HG03432 (cell line): ENCODE measurements around the gene CDC25C.
"Not testable (repeated sequence)": the region's sequence is repeated elsewhere in the genome, so short reads cannot be mapped to it uniquely, and the experiment has no call there.

Experiments used
- ATAC-seq: cut with Tn5 transposase; IDR thresholded peaks from one replicate; pipeline ENCODE4 v1.9.1; 2021; ENCODE audit warnings: mild to moderate bottlenecking, moderate library complexity; ENCODE audit not compliant: unreplicated experiment

Gene CDC25C

GRCh38 chr5:138280915-138281314, 50.7 kb downstream of the CDC25C start:
- no peak for ATAC-seq

DNA sequence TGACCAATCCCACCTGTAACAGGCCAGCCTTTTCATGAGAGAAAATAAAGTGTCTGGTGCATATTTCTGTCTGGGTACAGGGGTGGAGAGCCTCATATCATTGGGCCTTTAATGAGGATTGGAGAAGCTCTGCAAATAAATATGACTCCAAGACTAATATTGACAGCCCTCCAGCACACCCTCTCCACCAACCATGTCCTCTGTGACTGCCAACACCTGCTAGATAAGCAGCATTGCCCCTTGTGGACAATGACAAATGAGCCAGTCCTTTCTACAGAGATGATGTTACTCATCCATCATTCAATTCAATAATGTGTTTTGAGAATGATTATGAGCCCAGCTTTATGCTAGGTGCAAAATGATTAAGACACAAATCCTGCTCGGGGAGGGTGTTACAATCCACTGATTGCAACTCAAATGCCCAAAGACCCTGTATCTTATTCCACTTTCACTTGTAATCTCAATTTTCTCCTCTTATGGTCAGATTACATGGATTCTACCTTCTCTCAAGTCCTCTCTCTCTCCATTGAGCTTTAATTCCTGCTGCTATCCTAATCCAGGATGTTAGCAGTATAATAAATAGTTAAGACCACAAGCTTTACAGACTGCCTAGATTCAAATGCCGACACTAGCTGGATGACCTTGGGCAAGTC, 55.1 kb downstream of the CDC25C start:
- ATAC-seq = no peak

- no peak for ATAC-seq
Measured at GRCh38 chr5:138275895-138276294, 55.7 kb downstream of the CDC25C start.

- no peak for ATAC-seq
Measured at GRCh38 chr5:138275379-138275782, 56.2 kb downstream of the CDC25C start.

DNA sequence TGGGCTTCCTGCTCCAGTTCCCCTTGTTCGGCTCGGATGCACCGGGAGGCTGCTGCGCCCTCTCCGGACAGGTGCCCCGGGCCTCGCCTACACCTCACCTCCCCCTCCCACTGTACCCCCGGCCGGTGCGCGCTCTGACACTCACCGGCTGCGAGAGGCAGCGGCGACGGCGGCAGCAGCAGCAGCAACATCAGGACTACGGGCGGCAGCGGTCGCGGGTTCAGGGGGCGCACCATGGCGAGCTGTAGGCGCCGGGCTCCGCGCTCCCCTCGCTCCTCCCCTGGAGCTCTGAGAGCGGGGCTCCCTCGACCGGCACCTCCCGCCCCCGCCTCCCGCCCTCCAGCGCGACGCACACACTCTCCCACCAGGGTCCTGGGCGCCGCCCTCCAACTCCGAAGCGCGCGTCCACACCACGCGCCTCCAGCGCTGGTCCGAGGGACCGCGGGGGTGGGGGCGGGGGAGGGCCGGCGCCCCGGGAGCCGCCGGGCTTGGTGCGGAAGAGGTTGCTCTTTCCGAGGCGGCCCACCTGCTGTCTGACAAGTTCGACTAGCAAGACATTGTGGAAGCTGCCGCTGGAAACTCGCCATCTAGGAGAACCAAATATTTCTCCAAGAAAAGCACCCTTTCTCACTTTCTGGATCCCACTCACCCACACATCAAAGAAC, 57.3 kb downstream of the CDC25C start, which contains the start of gene GFRA3:
GFRA3 (minus strand) TSS at position 433 of the 665 bp plus-strand sequence; CDS start at position 236, 197 bp downstream.
- no peak for ATAC-seq

- no peak for ATAC-seq
Measured at GRCh38 chr5:138273834-138274188, 57.8 kb downstream of the CDC25C start.

GRCh38 chr5:138272681-138273080, 58.9 kb downstream of the CDC25C start:
- no peak for ATAC-seq

DNA sequence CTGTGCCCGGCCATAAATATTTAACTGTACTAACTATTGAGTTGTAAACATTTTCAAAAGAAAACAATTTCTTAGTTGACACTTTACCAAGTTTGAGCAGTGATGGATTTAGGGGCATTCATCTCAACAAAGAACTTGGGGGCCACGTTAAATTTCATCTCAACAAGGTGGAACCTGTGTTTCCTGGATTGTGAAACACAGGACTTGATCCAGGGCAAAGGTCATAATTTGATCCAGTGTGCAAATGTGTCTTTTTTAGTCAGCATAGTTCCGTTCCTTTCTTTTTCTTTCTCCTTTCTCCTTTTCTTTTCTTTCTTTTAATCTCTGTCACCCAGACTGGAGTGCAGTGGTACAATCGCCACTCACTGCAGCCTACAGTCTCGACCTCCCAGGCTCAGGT, 60.3 kb downstream of the CDC25C start:
- no peak for ATAC-seq

- ATAC-seq = no peak
Measured at GRCh38 chr5:138264183-138264582, 67.4 kb downstream of the CDC25C start.

DNA sequence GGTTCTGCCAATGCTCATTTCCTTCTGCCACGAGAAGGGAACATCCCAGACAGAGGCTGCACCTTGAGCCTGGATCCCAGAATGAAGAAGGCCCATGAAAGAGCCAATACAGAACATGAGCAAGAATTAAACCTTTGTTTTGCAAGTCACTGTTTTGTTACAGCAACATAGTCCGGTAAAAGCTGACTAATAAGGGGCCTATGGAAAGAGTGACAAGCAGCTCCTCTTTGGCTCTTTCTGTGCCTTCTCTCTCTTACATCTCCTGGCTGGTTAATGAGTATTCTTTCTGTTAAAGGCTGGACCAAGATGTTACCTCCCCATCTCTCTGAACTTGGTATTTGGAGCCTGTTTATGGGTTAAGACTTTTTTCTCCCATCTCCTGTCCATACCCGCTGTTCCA, 68.0 kb downstream of the CDC25C start:
- ATAC-seq = no peak

DNA sequence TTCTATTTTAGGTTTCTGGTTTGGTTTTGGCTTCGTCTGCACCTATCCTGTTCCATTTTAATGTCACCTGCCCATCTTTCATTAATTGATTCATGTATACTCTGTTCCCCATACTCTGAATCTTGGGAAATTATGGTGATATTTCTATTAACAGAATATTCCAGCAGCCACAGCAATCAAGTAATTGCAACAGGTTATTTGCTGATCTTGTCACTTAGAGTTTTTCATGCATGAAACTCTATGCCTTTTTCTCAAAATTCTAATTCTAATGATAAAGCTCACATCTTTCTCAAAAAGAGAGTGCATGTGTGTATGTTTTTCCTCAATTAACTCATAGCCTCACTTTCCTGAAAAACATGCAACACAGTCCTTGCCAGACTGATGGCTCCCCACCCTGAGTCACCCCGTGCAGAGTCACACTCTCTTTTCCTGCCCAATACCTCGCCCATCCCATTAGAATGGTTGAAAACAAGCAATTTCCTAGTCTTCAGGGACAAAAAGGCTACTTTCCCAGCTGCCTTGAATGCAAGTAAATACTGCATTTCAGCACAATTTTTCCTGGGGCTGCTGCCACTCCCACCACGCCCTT, 72.8 kb downstream of the CDC25C start:
- ATAC-seq = no peak

GRCh38 chr5:138257583-138257982, 74.0 kb downstream of the CDC25C start:
- no peak for ATAC-seq

GRCh38 chr5:138252944-138253343, 78.7 kb downstream of the CDC25C start:
- no peak for ATAC-seq

DNA sequence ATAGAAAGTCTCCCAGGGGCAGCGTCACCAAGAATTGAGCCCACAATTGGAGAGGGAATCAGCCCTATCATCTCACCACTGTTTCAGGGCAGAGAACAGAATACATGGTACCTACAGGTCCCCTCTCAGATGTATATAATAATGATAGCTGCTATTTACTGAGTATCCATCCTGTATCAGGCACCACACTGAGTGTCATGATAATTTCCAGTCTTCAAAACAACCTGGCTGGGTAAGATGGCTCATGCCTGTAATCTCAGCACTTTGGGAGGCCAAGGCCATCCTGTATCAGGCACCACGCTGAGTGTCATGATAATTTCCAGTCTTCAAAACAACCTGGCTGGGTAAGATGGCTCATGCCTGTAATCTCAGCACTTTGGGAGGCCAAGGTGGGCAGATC, 83.8 kb downstream of the CDC25C start:
- ATAC-seq = not testable (repeated sequence)

DNA sequence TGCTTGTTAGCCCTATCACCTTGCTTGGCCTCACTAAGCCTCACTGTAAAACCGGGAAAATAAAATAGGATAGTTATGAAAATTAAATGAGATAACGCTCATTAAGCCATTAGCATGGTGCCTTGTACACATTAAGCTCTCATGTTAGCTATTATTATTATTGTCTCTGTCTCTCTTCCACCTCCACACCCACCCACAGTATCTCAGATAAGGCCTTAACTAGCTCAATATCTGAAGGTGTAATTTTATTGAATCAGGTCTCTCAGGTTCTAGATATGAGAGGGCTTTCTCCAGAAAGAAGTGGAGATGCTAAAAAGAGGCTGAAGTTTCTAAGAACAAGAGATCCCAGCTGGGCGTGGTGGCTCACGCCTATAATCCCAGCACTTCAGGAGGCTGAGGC, 84.8 kb downstream of the CDC25C start:
- ATAC-seq = no peak

GRCh38 chr5:138246334-138246733, 85.3 kb downstream of the CDC25C start:
- ATAC-seq = no peak

GRCh38 chr5:138245717-138246116, 85.9 kb downstream of the CDC25C start:
- ATAC-seq = no peak

GRCh38 chr5:138243794-138244193, 87.8 kb downstream of the CDC25C start:
- ATAC-seq = no peak

- ATAC-seq = no peak
Measured at GRCh38 chr5:138241688-138242571, 89.7 kb downstream of the CDC25C start.

DNA sequence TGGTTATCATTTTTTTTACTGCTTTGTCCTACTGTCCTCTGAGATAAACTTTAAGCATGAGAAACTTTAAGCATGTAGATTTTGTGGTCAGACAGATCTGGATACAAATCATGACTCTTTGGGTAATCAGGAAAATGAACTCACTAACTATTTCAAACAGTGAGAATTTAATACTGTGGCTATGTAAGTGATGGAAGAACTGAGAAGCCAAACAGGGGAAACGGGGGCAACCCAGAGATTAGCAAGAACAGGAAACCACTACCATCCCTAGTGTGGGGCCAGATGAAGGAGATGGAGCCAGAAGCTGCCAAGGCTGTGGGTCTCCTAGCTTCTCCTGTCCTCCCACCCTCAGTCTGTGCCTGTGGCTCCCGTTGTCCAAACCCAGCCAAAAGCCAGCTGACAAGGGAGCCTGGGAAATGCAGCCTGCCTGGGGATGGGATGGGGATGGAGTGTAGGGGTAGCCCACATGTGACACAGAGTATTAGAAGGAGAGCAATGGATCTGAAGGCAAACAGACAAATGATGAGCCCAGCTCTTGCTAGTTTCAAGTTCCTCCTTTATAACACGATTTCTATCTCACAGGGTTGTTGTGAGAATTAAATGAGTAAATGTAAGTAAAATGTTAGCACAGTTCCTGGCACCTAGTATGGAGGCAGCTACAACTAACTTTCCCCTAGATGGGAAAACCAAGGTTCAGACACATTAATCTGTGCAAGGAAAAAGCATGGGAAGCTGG, 90.8 kb downstream of the CDC25C start:
- no peak for ATAC-seq

GRCh38 chr5:138238034-138238433, 93.6 kb downstream of the CDC25C start:
- ATAC-seq = no peak
